SU-DHL-6 (cell line): Measurements from ENCODE around the gene ARHGEF11.

Source experiments
- H2AFZ ChIP-seq: fragments of 200-600 bp; sonication (generic); 2 replicates; pipeline ENCODE4 v1.6.1; 2014; ENCODE audit warnings: low read depth, mild to moderate bottlenecking, moderate library complexity, mixed read lengths, antibody characterized with exemption, low read length; ENCODE audit not compliant: severe bottlenecking
- H3F3A ChIP-seq: fragments of 200-600 bp; shearing (Covaris generic); 2 replicates; pipeline ENCODE4 v1.6.0; 2016; ENCODE audit warnings: antibody characterized with exemption, mild to moderate bottlenecking; ENCODE audit not compliant: insufficient read depth
- H3K27ac ChIP-seq: fragments of 200-600 bp; sonication (generic); 2 replicates; pipeline ENCODE4 v1.5.1; 2016; ENCODE audit warnings: low read depth, mild to moderate bottlenecking, low read length, moderate library complexity, mixed read lengths
- H3K27me3 ChIP-seq: fragments of 200-600 bp; sonication (generic), shearing (Covaris generic); 2 replicates; pipeline ENCODE4 v1.6.0; 2014; ENCODE audit warnings: mild to moderate bottlenecking, low read length
- H3K36me3 ChIP-seq: fragments of 200-600 bp; sonication (generic); 2 replicates; pipeline ENCODE4 v1.6.1; 2014; ENCODE audit warnings: mild to moderate bottlenecking, low read length, mixed read lengths
- H3K4me2 ChIP-seq: fragments of 300-600, 200-600 bp; shearing (Covaris generic), sonication (generic); 2 replicates; pipeline ENCODE4 v1.6.0; 2014; ENCODE audit warnings: low read length, low read depth, mild to moderate bottlenecking; ENCODE audit not compliant: poor library complexity, severe bottlenecking
- H3K4me3 ChIP-seq: fragments of 200-600 bp; sonication (generic); 2 replicates; pipeline ENCODE4 v1.5.1; 2014; ENCODE audit warnings: antibody characterized with exemption, low read length, mild to moderate bottlenecking, mixed read lengths; ENCODE audit not compliant: insufficient read depth, poor library complexity, severe bottlenecking
- H3K79me2 ChIP-seq: fragments of 200-600 bp; sonication (generic); 2 replicates; pipeline ENCODE4 v1.6.1; 2014; ENCODE audit warnings: mild to moderate bottlenecking, low read length, moderate library complexity; ENCODE audit not compliant: insufficient read depth
- H3K9ac ChIP-seq: fragments of 200-600 bp; sonication (generic); 2 replicates; pipeline ENCODE4 v1.7.0; 2014; ENCODE audit warnings: mild to moderate bottlenecking, low read length
- H3K9me2 ChIP-seq: fragments of 200-600 bp; sonication (generic); replicated peaks from 2 replicates; pipeline ENCODE4 v1.6.1; 2014; ENCODE audit warnings: low read length; ENCODE audit not compliant: insufficient read depth
- H3K9me3 ChIP-seq: fragments of 200-600 bp; sonication (generic); 2 replicates; pipeline ENCODE4 v1.6.1; 2014; ENCODE audit warnings: low read length, mixed read lengths; ENCODE audit not compliant: insufficient read depth
- H4K20me1 ChIP-seq: fragments of 200-600 bp; sonication (generic); 2 replicates; pipeline ENCODE4 v1.6.1; 2014; ENCODE audit warnings: low read depth, mild to moderate bottlenecking, antibody characterized with exemption, low read length, moderate library complexity, mixed read lengths
- CTCF ChIP-seq: fragments of 200-600 bp; sonication (generic); IDR thresholded peaks from one replicate; pipeline ENCODE4 v1.5.1; 2017; ENCODE audit warnings: antibody characterized with exemption, mild to moderate bottlenecking, low read length, moderate library complexity; ENCODE audit not compliant: insufficient read depth, poor library complexity, severe bottlenecking
- EZH2phosphoT487 ChIP-seq: fragments of 200-600 bp; sonication (generic), shearing (Covaris generic); conservative IDR thresholded peaks from 2 replicates; pipeline ENCODE4 v1.6.1; 2018; ENCODE audit warnings: mild to moderate bottlenecking, antibody characterized with exemption, low read length, moderate library complexity, mixed read lengths

ARHGEF11 gene

DNA sequence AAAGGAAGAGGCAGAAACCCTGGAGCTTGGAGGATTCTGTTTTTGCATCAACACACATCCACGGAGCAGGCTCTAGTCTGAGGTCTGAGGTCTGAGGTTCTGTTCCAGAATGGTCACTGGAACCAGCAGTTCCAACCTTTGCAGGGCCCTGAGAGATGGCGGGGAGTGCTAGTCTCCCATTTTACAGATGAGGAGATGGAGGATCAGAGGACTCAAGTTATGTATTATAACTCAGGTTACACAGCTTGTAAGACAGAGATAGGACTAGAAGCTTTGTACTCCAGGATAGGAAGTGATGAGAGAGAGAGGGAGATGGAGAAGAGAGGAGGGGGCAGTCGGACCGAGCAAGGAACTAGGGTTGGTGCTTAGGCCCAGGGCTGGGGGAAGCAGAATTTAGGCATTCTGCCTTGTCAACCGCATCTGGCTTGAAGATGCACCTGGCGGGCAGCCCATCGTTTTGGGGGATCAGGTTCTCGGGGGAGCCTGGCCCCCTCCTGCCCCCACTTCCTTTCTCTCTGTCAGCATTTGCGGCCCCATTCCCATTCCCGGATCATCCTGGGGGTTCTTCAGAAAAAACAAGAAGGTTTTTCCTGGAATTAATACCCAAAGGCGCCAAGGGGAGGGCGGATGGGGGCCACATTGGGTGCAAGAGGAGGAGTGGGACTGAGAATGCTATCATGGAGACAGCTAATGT lies 146.4 kb downstream of the ARHGEF11 start:
- no peaks in the 10 kb centered on the region for H3K9me3 ChIP-seq
- no peaks in the 10 kb centered on the region for H3K36me3 ChIP-seq
- no peaks in the 10 kb centered on the region for H4K20me1 ChIP-seq
- no peak overlapping the region for H3K27ac ChIP-seq
- H3K9ac ChIP-seq: no peak overlapping the region
- H3K9me2 ChIP-seq: no peaks in the 10 kb centered on the region
- no peaks in the 10 kb centered on the region for H3K79me2 ChIP-seq
- H3K27me3 ChIP-seq: 0 out of 2 replicates have a peak, but pooled peaks cover 2% of the 10 kb centered on the region
- H3K4me2 ChIP-seq: no peak overlapping the region
- no peak overlapping the region for H2AFZ ChIP-seq
- TF ChIP-seq EZH2phosphoT487: no peak
- TF ChIP-seq CTCF: no peak
- no peaks in the 10 kb centered on the region for H3F3A ChIP-seq
- no peak overlapping the region for H3K4me3 ChIP-seq

GRCh38 chr1:156898161-156898566 lies 147.4 kb downstream of the ARHGEF11 start:
- H2AFZ ChIP-seq: no peak overlapping the region
- TF ChIP-seq EZH2phosphoT487 (no peak), CTCF (no peak)
- no peaks in the 10 kb centered on the region for H3F3A ChIP-seq
- no peak overlapping the region for H3K27ac ChIP-seq
- H3K36me3 ChIP-seq: no peaks in the 10 kb centered on the region
- no peak overlapping the region for H3K4me3 ChIP-seq
- H3K79me2 ChIP-seq: no peaks in the 10 kb centered on the region
- no peak overlapping the region for H3K9ac ChIP-seq
- no peak overlapping the region for H3K4me2 ChIP-seq
- no peaks in the 10 kb centered on the region for H4K20me1 ChIP-seq
- no peaks in the 10 kb centered on the region for H3K9me3 ChIP-seq
- 0 out of 2 replicates have a peak, but pooled peaks cover 2% of the 10 kb centered on the region for H3K27me3 ChIP-seq
- no peaks in the 10 kb centered on the region for H3K9me2 ChIP-seq

DNA sequence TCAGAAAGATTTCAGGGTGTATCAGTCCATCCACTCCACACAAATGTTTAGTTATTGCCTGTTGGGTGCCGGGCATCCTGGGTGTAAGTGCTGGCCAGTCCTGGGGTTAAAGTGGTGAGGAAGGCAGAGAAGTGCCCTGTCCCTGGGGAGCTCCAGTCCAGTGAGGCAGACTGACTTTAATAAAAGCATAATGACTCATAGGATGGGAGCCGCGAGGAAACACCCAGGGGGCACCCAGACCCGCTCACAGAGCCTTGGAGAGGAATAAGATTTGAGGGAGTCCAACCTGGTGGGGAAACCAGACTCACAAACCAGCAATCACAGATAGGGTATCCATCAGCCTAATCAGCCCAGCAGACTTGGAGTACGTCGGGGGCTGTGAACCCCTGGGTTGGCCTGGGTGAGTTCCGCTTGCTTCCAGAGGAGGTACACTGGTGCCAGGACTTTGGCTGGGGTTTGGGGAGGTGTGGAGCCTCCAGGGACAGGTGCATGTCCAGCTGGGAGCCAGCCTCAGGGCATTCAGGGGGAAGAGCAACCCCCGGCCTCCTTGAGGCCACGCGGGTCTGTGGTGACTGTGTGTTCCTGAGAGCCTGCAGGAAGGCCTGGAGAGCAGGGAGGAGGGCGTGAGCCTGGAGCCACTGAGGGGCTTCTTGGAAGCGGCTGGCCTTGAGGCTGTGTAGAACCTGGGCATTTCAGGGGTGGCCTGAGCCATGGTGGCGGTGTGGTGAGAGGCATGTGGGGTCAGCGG lies 148.3 kb downstream of the ARHGEF11 start:
- H3K36me3 ChIP-seq: no peaks in the 10 kb centered on the region
- TF ChIP-seq EZH2phosphoT487 (no peak), CTCF (no peak)
- H3K27me3 ChIP-seq: 0 out of 2 replicates have a peak, but pooled peaks cover 2% of the 10 kb centered on the region
- H3K79me2 ChIP-seq: no peaks in the 10 kb centered on the region
- no peaks in the 10 kb centered on the region for H4K20me1 ChIP-seq
- no peaks in the 10 kb centered on the region for H3F3A ChIP-seq
- H3K9ac ChIP-seq: no peak overlapping the region
- H3K27ac ChIP-seq: no peak overlapping the region
- no peaks in the 10 kb centered on the region for H3K9me3 ChIP-seq
- no peaks in the 10 kb centered on the region for H3K9me2 ChIP-seq
- H3K4me3 ChIP-seq: no peak overlapping the region
- no peak overlapping the region for H3K4me2 ChIP-seq
- no peak overlapping the region for H2AFZ ChIP-seq
